Neuronal stem cell (in vitro differentiated cells): ENCODE measurements around the gene WDR88.

Source experiments
- DNase-seq: peaks from one replicate; pipeline ENCODE4 v3.0.0-alpha.2; 2013; ENCODE audit warnings: low spot score
- H2AFZ ChIP-seq: one replicate; pipeline ENCODE4 v1.6.1; 2013; ENCODE audit warnings: mild to moderate bottlenecking, low read length, inconsistent platforms
- H2AK5ac ChIP-seq: 2 replicates; pipeline ENCODE4 v1.6.1; 2013; ENCODE audit warnings: low read depth, mild to moderate bottlenecking, inconsistent platforms, low read length, moderate library complexity, mixed read lengths
- H2BK120ac ChIP-seq: 2 replicates; pipeline ENCODE4 v1.6.1; 2013; ENCODE audit warnings: low read depth, mild to moderate bottlenecking, inconsistent platforms, low read length, moderate library complexity, mixed read lengths
- H2BK12ac ChIP-seq: one replicate; pipeline ENCODE4 v1.6.1; 2013; ENCODE audit warnings: low read length, inconsistent platforms
- H2BK15ac ChIP-seq: 2 replicates; pipeline ENCODE4 v1.6.1; 2013; ENCODE audit warnings: mild to moderate bottlenecking, low read length, inconsistent platforms, mixed read lengths
- H2BK5ac ChIP-seq: one replicate; pipeline ENCODE4 v1.6.1; 2013; ENCODE audit warnings: inconsistent platforms, mild to moderate bottlenecking, low read length, moderate library complexity
- H3K14ac ChIP-seq: one replicate; pipeline ENCODE4 v1.6.1; 2013; ENCODE audit warnings: low read length, inconsistent platforms
- H3K18ac ChIP-seq: 2 replicates; pipeline ENCODE4 v1.6.1; 2013; ENCODE audit warnings: low read length, inconsistent platforms
- H3K23ac ChIP-seq: 2 replicates; pipeline ENCODE4 v1.6.1; 2013; ENCODE audit warnings: low read depth, mild to moderate bottlenecking, mixed read lengths, low read length, inconsistent platforms; ENCODE audit not compliant: poor library complexity
- H3K27ac ChIP-seq: replicated peaks from 3 replicates; pipeline ENCODE4 v1.5.1; 2013; ENCODE audit warnings: low read length, inconsistent platforms
- H3K27me3 ChIP-seq, 3 experiments: 2 replicates each; pipeline ENCODE4 v1.6.1; 2013; ENCODE audit warnings: low read length in 3 of 3, mild to moderate bottlenecking in 2 of 3, inconsistent platforms in 1 of 3, low read depth in 1 of 3, mixed read lengths in 1 of 3, moderate library complexity in 1 of 3; ENCODE audit not compliant: control insufficient read depth in 3 of 3, insufficient read depth in 3 of 3
- H3K36me3 ChIP-seq, 2 donors: replicated peaks in 1 of 2; 2 replicates each; pipeline ENCODE4 v1.6.1; 2013; ENCODE audit warnings: low read length in 2 of 2; ENCODE audit not compliant: control insufficient read depth in 2 of 2, insufficient read depth in 2 of 2
- H3K4ac ChIP-seq: 2 replicates; pipeline ENCODE4 v1.6.1; 2013; ENCODE audit warnings: inconsistent platforms, mild to moderate bottlenecking, low read length, moderate library complexity
- H3K4me1 ChIP-seq, 2 donors: 1 replicate in 1 of 2; 2 replicates in 1 of 2; pipeline ENCODE4 v1.6.1; 2013; ENCODE audit warnings: low read length in 2 of 2, low read depth in 1 of 2; ENCODE audit not compliant: control insufficient read depth in 2 of 2, insufficient read depth in 1 of 2
- H3K4me2 ChIP-seq: one replicate; pipeline ENCODE4 v1.6.1; 2013; ENCODE audit warnings: mild to moderate bottlenecking, low read length, inconsistent platforms; ENCODE audit not compliant: insufficient read depth, poor library complexity, severe bottlenecking
- H3K4me3 ChIP-seq, 2 donors: 2 replicates each; pipeline ENCODE4 v1.5.1; 2013; ENCODE audit warnings: low read length in 2 of 2, mild to moderate bottlenecking in 2 of 2, inconsistent platforms in 1 of 2, moderate library complexity in 1 of 2
- H3K79me1 ChIP-seq: one replicate; pipeline ENCODE4 v1.6.1; 2013; ENCODE audit warnings: low read depth, mild to moderate bottlenecking, inconsistent platforms, low read length, moderate library complexity
- H3K9ac ChIP-seq: one replicate; pipeline ENCODE4 v1.6.1; 2013; ENCODE audit warnings: mild to moderate bottlenecking, low read depth, low read length, inconsistent platforms; ENCODE audit not compliant: poor library complexity
- H3K9me3 ChIP-seq, 2 donors: replicated peaks in 1 of 2; 2 replicates each; pipeline versions ENCODE3 to v1.6.1; 2013; ENCODE audit warnings: low read length in 2 of 2, mild to moderate bottlenecking in 2 of 2, inconsistent platforms in 1 of 2, low read depth in 1 of 2, mixed read lengths in 1 of 2, moderate library complexity in 1 of 2; ENCODE audit not compliant: control insufficient read depth in 2 of 2, insufficient read depth in 1 of 2
- H4K8ac ChIP-seq: one replicate; pipeline ENCODE4 v1.6.1; 2013; ENCODE audit warnings: low read depth, mild to moderate bottlenecking, inconsistent platforms, low read length, moderate library complexity
- H4K91ac ChIP-seq: one replicate; pipeline ENCODE4 v1.6.1; 2013; ENCODE audit warnings: low read length, low read depth, mild to moderate bottlenecking, inconsistent platforms; ENCODE audit not compliant: poor library complexity
- WGBS, 2 donors: extraction: QIAGEN DNeasy Blood & Tissue Kit; methylation state at CpG; one replicate each; pipeline ENCODE4 v1.1.7; 2013; ENCODE audit warnings: missing lambda C conversion rate in 2 of 2, mixed read lengths in 1 of 2; ENCODE audit not compliant: insufficient read length in 2 of 2, insufficient replicate concordance in 1 of 2; ENCODE audit errors: extremely low coverage in 2 of 2; 5-methylcytosine and 5-hydroxymethylcytosine counted together

Gene WDR88

DNA sequence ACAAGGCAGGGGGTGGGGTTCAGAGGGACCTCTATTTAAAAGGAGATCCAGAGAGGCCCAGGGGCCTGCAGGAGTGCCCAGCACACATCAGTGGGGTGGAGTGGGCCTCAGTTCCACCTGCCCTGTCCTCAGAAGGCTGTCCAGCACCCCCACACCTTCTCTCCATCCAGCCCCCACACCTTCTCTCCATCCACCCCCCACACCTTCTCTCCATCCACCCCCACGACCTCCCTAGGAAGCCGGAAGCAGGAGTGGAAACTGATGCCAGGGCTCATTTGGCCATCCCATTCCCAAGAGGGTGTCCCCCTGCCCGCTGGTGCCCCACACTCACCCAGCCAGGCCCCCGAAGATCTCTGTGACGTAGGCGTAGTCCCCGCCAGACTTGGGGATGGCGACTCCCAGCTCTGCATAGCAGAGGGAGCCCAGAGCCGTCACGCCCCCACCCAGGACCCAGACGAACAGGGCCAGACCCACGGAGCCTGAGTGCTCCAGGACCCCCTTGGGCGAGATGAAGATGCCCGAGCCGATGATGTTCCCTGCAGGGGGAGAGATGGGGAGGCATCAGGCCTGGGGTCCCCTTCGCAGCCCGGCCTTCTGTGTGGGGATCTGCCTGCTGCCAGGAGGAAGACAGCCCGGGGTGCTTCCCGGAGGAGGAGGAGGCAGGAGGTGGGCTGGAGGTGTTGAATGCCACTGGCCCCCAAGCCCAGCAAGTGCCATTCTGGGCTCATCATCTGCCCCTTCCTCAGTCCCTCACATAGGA lies 83.7 kb downstream of the WDR88 start:
- Histone ChIP-seq H2BK5ac (peak overlapping the region; percentile 72), H3K14ac (peak overlapping the region; percentile 47), H3K4me3 (no peak overlapping the region), H3K9ac (no peak overlapping the region), H2AK5ac (peak overlapping the region; percentile 86), H3K9me3 (no peaks in the 10 kb centered on the region), H3K23ac (peak overlapping the region; percentile 77), H3K4me2 (no peak overlapping the region), H2BK120ac (peak overlapping the region; percentile 36), H3K18ac (peak overlapping the region; percentile 36), H2AFZ (no peak overlapping the region), H3K4ac (no peak overlapping the region), H3K4me1 (peaks cover 0 to 13% of the 10 kb centered on the region in 2 donors), H3K79me1 (no peaks in the 10 kb centered on the region), H4K8ac (peak overlapping the region; percentile 7), H3K27me3 (peaks cover 0 to 11% (median 0%) of the 10 kb centered on the region in 3 experiments), H3K36me3 (no peaks in the 10 kb centered on the region), H2BK15ac (peak overlapping the region; percentile 79), H4K91ac (no peak overlapping the region), H2BK12ac (peak overlapping the region; percentile 91), H3K27ac (no peak overlapping the region)
- no peak for DNase-seq
- WGBS, 2 donors: no CpG with 5 or more reads among the region's 19 CpGs

DNA sequence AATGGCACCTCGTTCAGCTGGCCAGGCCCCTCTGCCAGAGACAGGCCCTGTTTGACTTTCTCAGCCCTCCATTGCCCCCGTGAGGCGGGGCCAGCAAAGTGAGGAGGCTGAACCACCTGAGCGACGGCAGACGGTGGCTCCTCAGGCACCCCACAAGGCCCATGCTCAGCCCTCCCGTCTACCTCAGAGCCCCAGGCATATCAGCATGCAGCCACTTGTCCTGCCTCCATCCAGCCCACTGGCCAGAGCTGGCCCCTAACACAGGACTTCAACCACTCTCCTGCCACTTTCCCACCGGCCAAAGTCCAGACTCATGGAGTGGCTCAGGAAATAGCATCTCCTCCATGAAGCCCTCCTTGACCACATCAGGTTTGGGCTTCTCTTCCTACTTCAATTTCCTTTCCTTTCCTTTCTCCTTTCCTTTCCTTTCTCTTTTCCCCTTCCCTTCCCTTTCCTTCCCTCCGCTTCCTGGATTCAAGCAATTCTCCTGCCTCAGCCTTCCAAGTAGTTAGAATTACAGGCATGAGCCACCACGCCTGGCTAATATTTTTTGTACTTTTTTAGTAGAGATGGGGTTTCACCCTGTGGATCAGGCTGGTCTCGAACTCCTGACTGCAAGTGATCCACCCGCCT lies 84.4 kb downstream of the WDR88 start:
- Histone ChIP-seq H2BK5ac (peak overlapping the region; percentile 72), H3K4me1 (peaks cover 0 to 13% of the 10 kb centered on the region in 2 donors), H4K91ac (no peak overlapping the region), H3K18ac (peak overlapping the region; percentile 85), H3K36me3 (no peaks in the 10 kb centered on the region), H3K9ac (no peak overlapping the region), H2BK120ac (no peak overlapping the region), H2BK12ac (peak overlapping the region; percentile 91), H2AFZ (no peak overlapping the region), H4K8ac (no peak overlapping the region), H3K23ac (peak overlapping the region; percentile 77), H2AK5ac (peak overlapping the region; percentile 86), H3K4me2 (no peak overlapping the region), H3K27me3 (peaks cover 0 to 18% (median 0%) of the 10 kb centered on the region in 3 experiments), H3K27ac (no peak overlapping the region), H3K14ac (peak overlapping the region; percentile 47), H3K79me1 (no peaks in the 10 kb centered on the region), H3K4ac (no peak overlapping the region), H3K9me3 (no peaks in the 10 kb centered on the region), H2BK15ac (peak overlapping the region; percentile 79), H3K4me3 (no peak overlapping the region)
- WGBS, 2 donors: no CpG with 5 or more reads among the region's 12 CpGs
- no peak for DNase-seq

DNA sequence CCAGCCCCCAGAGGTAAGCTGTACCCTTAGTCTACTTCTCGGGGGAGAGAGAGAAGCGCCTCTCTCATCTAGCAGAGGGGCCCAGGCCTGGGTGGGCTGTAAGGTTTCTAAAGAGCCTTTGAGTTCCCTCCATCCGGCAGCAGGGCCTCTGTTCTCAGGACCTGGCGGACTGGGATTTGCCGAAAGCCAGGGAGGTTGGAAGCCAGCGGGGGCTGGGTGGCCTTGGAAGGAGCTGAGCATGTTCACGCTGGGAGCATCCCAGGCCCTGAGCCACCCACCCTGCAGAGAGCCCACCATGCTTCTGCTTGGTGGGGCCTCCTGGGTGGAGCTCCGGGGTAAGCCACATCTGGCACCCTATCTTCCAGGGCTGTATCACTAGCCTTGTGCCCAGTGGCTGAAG lies 86.0 kb downstream of the WDR88 start:
- H3K9me3 ChIP-seq: no peaks in the 10 kb centered on the region
- no peak overlapping the region for H3K4ac ChIP-seq
- peaks cover 0 to 29% (median 0%) of the 10 kb centered on the region in 3 experiments for H3K27me3 ChIP-seq
- no peak overlapping the region for H2BK12ac ChIP-seq
- peak overlapping the region; percentile 3 for H2BK15ac ChIP-seq
- H3K4me1 ChIP-seq: peaks cover 0 to 13% of the 10 kb centered on the region in 2 donors
- no peak overlapping the region for H3K4me3 ChIP-seq
- no peak overlapping the region for H3K23ac ChIP-seq
- H3K27ac ChIP-seq: no peak overlapping the region
- H2AFZ ChIP-seq: no peak overlapping the region
- no peak overlapping the region for H3K9ac ChIP-seq
- no peak overlapping the region for H4K91ac ChIP-seq
- peak overlapping the region; percentile 38 for H2AK5ac ChIP-seq
- no peak for DNase-seq
- WGBS, 2 donors: no CpG with 5 or more reads among the region's 8 CpGs
- H4K8ac ChIP-seq: no peak overlapping the region
- H2BK120ac ChIP-seq: no peak overlapping the region
- no peaks in the 10 kb centered on the region for H3K36me3 ChIP-seq
- H3K4me2 ChIP-seq: no peak overlapping the region
- H3K14ac ChIP-seq: no peak overlapping the region
- H2BK5ac ChIP-seq: no peak overlapping the region
- peak overlapping the region; percentile 38 for H3K18ac ChIP-seq
- H3K79me1 ChIP-seq: no peaks in the 10 kb centered on the region

DNA sequence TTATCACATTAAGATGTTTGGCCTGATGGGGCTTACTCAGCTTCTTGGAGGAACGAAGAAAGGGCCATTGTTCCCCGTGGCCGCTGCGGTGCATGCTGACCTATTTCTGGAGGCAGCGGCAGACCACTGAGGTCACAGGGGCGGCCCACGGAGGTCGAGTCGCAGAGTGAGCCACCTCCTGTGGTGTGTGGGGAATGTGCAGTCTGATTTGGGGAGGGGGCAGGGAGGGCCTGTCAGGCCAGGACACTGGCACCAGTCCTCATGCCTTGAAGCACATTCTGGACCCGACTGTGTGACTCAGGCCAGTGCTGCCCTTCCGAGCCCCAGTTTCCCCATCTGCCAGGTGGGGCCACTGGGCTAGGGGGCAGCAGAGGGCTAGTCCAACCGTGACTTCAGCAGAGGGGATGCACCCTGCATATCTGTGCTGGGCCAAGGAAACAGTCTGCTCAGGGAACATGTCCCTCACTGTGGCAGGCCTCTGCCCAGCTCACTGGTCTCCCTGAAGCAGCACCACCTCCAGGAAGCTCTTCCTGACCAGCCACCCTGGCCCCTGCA lies 87.4 kb downstream of the WDR88 start:
- no peak for DNase-seq

More for the DNA sequence above, 87.4 kb downstream of the WDR88 start:
- H4K8ac ChIP-seq: no peak overlapping the region
- no peak overlapping the region for H4K91ac ChIP-seq
- H2BK5ac ChIP-seq: no peak overlapping the region
- no peak overlapping the region for H3K9ac ChIP-seq
- peak overlapping the region; percentile 86 for H2AK5ac ChIP-seq
- H3K4me2 ChIP-seq: no peak overlapping the region
- H3K4me3 ChIP-seq: no peak overlapping the region
- H3K27ac ChIP-seq: peak overlapping the region; percentile 73
- peak overlapping the region; percentile 4 for H2BK12ac ChIP-seq
- H2BK120ac ChIP-seq: no peak overlapping the region
- no peaks in the 10 kb centered on the region for H3K79me1 ChIP-seq
- H3K23ac ChIP-seq: no peak overlapping the region
- H2AFZ ChIP-seq: peak overlapping the region; percentile 40
- H3K4me1 ChIP-seq: peaks cover 0 to 13% of the 10 kb centered on the region in 2 donors
- no peak overlapping the region for H3K14ac ChIP-seq
- H3K9me3 ChIP-seq: no peaks in the 10 kb centered on the region
- no CpG with 5 or more reads among the region's 12 CpGs for WGBS, 2 donors
- peak overlapping the region; percentile 88 for H3K18ac ChIP-seq
- peaks cover 0 to 40% (median 8%) of the 10 kb centered on the region in 3 experiments for H3K27me3 ChIP-seq
- no peak overlapping the region for H2BK15ac ChIP-seq
- H3K36me3 ChIP-seq: no peaks in the 10 kb centered on the region
- H3K4ac ChIP-seq: no peak overlapping the region
